Right hindlimb (tissue), 1 donor: ENCODE data around the gene GPR35.
A peak's percentile ranks its signal among the peaks of the same experiment; 100 is the strongest.

Experiments used
- DNase-seq: peaks from one replicate; pipeline ENCODE4 v3.0.0-alpha.2; 2018

The GPR35 gene

DNA sequence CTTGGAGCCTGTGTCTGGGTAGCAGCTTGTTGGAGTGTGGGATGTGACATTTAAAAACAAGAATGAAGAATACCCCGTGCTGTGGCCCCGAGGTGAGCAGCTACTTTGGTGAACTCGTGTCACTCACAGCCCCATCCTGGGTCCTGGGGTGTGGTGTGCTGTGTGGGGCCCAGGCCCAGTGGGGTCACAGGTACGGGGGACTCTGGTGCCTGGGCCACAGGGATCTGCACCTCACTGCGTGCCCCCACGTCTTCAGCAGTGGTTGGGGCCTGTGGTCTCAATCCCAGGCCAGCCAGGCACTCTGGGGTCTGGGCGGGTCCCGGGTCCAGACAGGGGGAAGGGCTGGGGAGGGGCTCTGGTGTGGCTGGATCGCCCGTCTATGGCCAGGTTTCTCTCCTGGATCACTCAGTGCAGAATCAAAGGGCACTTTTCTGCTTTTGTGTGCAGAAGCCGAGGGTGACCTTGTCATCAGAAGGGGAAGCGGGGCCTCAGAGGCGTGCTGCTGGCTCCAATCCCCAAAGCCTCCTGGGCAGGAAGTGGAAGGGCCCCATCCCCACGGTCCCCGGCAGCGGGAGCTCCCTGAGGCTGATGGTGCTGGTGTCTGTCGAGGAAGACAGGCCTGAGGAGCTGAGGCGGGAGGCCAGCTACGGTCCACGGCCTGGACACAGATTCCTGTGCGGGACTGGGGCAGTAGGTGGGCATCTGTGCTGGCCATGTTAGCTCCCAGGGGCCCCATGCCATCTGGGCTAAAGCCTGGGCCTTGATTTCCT lies 1.4 kb downstream of the GPR35 start:
- DNase-seq = no peak

DNA sequence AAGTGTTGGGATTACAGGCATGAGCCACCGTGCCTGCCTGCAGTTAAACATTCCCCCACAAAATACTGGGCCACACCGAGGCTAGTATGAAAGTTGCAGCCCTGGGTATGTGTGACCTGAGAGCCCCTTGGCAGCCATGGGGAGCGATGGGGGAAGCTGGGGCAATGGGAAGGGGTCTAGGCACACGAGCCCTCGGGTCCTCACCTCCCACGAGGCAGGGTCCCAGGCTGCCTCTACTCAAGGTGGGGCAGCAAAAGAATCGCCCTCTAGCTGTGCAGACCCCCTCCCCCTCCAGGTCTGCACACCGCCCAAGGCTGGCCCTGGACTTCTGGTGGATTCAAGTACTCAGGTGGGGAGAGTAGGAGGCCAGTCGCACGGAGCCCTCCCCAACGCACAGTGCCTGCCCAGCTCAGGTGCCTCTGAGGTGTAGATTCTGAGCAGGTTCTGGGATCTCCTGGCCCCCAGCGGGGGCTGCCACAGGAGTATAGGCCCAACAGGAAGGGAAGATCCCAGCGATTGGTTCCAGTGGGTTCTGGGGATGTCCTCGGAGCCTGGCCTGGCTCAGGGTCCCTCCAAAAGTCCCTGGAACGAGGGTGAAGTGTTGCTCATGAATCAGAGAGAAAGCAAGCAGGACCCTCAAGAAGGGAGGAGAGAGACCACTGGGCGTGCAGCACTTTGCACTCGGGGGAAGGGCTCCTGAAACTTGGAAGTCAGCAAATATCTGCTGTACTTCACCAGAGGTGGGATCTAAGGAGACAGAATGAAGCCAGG lies 2.6 kb downstream of the GPR35 start:
- DNase-seq = no peak

DNA sequence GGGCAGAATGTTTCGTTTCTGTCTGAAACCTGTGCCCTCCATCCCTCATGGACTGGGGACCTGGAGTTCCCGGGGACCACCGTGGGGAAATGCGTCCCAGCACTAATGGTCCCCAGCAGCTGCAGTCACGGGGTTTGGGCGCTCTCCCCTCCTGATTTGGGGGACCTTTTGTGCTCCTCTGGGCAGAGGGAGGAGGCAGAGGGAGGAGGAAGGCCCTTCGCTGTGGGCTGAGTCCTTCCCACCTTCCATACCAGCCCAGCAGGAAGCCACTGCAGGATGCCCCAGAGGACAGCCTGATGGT lies 3.2 kb downstream of the GPR35 start:
- DNase-seq = no peak

DNA sequence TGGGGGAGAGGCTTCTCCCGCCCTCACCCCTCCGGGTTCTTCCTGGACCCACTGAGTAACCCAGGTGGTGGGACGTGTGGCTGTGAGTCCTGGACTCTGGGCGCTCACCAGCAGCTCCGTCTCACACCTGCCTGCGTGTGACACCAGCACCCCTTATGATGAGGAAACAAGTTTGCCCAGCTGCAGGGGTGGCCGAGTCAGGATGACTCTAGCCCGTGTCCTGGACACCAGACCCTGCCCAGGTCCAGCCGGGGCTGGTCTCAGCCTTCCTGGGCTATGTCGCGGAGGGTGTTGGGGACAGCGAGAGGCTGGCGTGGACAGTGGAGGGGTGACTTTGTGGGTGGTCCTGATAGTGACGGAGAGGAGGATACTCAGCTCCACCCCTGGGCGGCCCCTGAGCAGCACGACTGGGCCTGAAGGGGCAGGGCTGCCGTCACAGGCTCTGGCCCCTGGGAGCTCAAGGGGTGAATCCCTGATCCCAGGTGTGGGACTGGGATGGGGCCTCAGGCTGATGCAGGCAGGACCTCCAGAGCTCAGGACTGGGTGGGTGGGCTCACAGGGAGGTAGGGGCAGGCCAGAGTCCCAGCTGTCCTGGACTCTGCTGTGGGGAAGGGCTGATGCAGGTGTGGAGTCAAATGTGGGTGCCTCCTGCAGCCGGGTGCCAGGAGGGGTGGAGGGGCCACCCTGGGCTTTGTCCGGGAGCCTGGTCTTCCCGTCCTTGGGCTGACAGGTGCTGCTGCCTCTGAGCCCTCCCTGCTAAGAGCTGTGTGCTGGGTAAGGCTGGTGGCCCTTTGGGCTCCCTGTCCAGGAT lies 3.7 kb downstream of the GPR35 start:
- no peak for DNase-seq

DNA sequence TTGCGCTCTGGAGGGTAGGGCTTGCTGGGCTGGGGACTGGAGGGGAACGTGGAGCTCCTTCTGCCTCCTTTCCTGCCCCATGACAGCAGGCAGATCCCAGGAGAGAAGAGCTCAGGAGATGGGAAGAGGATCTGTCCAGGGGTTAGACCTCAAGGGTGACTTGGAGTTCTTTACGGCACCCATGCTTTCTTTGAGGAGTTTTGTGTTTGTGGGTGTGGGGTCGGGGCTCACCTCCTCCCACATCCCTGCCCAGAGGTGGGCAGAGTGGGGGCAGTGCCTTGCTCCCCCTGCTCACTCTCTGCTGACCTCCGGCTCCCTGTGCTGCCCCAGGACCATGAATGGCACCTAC lies 4.3 kb downstream of the GPR35 start:
- DNase-seq = no peak

DNA sequence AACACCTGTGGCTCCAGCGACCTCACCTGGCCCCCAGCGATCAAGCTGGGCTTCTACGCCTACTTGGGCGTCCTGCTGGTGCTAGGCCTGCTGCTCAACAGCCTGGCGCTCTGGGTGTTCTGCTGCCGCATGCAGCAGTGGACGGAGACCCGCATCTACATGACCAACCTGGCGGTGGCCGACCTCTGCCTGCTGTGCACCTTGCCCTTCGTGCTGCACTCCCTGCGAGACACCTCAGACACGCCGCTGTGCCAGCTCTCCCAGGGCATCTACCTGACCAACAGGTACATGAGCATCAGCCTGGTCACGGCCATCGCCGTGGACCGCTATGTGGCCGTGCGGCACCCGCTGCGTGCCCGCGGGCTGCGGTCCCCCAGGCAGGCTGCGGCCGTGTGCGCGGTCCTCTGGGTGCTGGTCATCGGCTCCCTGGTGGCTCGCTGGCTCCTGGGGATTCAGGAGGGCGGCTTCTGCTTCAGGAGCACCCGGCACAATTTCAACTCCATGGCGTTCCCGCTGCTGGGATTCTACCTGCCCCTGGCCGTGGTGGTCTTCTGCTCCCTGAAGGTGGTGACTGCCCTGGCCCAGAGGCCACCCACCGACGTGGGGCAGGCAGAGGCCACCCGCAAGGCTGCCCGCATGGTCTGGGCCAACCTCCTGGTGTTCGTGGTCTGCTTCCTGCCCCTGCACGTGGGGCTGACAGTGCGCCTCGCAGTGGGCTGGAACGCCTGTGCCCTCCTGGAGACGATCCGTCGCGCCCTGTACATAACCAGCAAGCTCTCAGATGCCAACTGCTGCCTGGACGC lies 4.9 kb downstream of the GPR35 start:
- DNase-seq = no peak

DNA sequence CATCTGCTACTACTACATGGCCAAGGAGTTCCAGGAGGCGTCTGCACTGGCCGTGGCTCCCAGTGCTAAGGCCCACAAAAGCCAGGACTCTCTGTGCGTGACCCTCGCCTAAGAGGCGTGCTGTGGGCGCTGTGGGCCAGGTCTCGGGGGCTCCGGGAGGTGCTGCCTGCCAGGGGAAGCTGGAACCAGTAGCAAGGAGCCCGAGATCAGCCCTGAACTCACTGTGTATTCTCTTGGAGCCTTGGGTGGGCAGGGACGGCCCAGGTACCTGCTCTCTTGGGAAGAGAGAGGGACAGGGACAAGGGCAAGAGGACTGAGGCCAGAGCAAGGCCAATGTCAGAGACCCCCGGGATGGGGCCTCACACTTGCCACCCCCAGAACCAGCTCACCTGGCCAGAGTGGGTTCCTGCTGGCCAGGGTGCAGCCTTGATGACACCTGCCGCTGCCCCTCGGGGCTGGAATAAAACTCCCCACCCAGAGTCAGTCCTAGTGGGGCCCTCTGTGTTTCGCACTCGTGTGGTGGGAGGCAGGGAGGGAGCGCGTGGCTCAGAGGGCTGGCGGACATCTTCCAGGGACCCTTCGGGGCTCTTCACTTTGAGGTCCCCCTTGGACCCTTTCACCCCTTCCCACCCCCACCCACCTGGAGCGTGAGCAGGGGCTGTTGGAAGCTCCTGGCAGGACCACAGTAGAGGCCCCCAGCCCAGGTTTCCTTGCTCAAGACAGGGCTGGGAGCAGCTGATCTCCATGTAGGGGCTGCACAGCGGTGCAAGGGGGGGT lies 5.7 kb downstream of the GPR35 start:
- DNase-seq = no peak

DNA sequence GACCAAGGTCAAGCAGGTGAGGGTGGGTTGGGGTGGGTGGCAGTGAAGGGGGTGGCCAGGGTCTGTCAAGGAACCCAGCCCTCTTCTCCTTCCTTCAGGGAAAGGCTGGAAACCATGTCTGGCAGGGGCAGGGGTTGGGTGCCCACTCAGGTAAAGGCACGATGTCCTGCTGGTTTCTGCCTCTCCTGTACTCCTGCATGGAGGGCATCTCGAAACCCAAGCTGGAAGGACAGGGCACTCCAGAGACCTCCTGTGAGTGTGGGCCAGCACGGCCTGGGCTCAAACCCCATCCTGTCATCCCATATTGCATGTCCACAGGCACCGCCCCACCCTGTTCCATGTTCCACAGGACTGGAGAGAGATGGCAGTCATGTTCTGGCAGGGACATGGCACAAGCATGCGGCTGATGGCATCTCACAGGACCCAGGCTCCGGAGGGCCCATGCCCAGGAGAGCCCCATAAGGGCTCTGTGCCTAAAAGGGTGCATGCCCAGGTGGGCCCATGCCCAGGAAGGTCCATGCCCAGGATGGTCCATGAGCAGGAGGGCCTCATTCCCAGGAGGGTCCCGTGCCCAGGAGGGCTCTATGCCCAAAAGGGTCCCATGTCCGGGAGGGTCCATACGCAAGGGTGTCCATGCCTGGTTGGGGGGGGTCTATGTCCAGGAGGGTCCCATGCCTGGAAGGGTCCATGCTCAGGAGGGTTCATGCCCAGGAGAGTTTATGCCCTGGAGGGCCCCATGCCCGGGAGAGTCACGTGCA lies 6.4 kb downstream of the GPR35 start:
- DNase-seq = no peak

DNA sequence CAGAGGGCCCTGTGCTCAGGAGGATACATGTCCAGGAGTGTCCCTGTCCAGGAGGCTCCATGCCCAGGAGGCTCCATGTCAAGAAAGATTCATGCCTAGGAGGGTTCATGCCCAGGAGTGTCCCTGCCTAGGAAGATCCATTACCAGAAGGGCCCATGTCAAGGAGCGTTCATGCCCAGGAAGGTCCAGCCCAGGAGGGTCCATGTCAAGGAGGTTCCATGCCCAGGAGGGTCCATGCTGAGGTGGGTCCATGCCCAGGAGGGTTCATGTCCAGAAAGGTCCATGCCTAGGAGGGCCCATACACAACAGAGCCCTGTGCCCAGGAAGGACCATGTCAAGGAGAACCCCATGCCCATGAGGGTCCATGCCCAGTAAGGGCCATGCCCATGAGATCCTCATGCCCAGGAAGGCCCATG lies 7.0 kb downstream of the GPR35 start:
- DNase-seq = no peak

DNA sequence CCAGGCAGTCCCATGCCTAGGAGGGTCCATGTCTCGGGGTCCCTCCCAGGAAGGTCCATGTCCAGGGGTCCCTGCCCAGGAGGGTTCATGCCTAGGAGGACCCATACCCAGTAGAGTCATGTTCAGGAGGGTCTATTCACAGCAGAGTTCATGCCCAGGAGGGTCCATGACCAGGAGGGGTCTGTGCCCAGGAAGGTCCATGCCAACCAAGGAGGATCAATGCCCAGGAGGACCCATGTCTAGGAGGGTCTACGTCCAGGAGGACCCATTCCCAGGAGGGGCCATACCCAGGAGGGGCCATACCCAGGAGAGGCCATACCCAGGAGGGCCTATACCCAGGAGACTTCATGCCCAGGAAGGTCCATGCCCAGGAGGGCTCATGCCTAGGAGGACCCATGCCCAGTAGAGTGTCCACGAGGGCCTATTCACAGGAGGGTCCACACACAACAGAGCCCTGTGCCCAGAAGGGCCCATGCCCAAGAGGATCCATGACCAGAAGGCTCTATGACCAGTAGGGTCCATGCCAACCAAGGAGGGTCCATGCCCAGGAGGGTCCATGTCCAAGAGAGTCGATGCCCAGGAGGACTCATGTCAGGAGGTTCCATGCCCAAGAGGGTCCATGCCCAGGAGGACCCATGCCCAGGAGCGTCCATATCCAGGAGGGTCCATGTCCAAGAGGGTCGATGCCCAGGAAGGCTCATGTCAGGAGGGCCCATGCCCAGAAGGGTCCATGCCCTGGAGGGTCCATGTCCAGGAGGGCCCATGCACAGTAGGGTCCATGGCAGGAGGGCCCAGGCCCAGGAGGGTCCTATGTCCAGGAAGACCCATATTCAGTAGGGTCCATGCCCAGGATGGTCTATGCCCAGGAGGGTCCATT lies 10.1 kb downstream of the GPR35 start:
- no peak for DNase-seq

DNA sequence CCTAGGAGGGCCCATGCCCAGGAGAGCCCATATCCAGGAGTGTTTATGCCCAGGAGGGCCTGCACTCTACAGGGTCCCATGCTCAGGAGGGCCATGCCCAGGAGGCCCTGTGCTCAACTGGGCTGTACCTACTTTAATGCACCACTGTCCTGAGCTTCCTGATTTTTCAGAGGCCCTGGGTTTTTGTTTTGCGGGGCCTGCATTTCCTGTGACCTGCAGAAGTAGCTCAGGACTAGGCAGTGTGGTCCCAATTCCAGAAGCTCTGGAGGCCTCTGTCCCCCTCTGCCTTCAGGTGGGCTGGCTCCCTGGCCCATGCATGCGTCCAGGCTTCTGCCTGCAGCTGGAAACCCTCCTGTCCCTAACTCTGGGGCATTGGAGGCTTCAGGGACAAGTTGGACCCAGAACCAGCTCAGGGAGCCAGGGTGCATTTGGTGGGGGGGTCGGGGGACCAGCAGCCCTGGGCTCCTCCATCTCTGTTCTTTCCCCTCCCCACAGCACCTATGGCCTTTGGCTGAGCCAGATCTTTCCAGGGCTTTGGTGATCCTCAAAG lies 10.8 kb downstream of the GPR35 start:
- DNase-seq = no peak

DNA sequence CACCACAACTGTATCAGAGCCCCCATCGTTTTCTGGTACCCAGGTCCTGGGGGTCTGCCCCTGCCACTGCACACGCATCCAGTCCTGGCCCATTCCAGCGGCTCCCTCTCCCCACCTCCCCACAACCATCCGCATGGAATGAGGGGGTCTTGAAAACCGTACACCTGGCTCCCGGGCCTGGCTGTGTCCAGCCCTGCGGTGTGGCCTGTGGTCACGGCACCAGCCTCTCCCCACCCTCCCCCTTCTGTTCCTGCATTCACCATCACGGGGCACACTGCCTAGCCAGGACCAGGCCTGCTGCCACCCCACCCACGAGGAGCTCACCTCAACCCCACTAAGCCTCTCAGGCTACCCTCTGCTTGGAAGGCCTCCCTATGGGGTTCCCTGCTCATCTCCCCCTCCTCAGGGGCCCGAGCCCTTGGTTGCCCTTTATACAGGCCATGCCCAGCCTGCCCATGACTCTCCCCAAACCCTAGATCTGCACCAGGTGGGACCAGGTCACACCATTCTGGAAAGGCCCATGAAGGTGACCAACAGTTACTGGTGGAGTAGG lies 11.4 kb downstream of the GPR35 start:
- DNase-seq = no peak

DNA sequence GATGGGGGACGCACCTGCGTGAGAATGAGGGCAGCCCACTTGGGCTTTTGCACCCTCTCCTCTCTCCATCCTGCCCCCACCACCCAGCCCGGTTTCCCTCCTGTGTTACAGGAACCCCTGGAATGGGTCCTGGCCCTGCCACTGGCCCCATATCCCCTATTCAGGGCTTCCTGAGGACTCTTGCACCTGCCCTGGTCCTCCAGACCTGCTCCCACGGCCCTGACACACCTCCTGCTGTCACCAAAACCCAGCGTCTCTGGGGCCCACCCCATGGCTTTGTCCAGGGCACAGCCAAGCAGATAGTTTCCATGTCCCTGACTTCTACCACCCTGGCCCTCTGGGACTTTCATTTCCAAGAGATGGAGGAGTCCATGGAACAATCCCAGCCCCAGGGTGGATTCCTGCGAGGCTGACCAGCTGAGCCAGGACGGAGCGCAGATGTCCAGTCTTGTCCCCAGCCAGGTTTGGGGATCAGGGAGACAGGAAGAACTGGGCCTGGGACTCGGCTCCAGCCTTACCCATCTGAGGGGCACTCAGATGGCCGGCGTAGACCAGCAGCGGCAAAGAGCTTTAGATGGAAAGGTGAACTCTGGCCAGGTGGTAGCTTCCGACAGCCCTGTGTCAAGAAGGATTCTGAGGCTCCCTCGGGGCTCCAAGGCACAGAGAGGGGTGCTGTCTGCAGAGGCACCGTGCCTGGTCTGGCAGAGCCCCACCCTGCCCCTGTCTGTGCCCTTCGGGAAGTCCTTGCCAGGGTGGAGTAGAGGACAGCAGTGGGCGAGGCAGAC lies 12.0 kb downstream of the GPR35 start:
- no peak for DNase-seq

DNA sequence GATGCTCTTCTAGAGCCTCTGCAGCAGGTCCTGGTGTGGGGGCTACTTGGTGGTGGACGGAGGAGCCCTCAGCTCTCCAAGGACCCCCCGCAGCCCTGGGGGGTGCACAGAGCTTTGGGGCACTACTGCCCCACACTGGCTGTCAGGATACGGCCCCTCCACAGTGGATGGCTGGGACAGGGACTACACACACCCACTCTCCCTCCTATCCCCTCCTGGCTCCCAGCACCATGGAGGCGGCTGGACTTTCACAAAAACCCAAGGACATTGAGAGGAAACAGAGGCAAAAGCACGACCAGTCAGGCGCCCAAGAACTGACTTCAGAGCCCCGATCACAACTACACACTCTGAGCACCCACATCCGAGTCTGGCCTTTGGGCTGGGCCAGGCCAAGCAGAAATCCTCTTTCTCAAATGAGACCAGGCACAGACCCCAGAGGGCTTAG lies 12.6 kb downstream of the GPR35 start:
- no peak for DNase-seq

DNA sequence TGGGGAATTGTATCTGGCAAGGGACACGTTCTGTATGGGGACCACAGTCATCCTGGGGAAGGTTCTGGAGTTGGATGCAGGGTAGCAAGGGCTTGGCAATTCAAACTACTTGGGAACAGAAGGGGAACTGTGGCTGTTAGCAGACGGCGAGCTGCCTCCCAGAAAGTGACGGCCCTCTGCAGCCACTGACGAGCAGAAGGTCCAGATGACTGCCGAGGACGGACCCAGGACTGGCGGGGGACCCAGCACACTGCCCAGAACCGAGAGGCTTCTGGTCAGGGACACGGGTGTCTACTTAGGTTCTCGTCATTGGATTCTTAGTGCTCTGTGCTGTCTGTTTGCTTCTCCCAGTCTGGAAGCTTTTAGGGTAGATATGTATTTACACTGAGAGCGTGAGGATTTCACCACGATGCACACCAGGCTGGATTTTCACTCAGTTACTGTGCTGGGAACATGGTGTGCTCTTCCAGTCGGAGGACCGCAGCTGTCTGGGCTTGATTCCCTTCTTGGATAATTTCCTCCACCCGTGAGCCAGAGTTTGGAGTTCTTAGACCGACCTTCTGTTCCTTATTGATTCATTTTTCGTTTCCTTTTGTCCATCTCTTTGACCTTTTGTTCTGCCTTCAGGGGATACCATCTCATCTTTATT lies 13.4 kb downstream of the GPR35 start:
- peak; percentile 73 for DNase-seq

DNA sequence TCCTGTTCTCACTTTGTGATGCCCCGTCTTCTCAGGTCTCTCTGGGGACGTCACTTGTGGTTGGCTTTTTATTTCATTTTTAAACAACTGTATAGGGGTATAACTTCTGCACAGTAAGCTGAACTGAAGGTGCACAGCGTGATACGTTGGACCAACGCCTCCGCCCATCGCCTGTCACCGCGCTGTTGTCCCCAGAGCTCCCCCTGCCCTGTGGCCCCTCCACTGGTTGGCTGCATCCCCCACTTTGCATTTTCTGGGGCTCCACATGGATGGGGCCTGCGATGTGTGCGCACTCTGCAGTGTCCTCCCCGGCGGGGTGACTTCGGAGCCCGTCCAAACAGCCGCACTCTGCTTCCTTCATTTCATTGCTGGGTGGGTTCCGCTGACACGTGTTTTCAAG lies 14.3 kb downstream of the GPR35 start:
- no peak for DNase-seq

DNA sequence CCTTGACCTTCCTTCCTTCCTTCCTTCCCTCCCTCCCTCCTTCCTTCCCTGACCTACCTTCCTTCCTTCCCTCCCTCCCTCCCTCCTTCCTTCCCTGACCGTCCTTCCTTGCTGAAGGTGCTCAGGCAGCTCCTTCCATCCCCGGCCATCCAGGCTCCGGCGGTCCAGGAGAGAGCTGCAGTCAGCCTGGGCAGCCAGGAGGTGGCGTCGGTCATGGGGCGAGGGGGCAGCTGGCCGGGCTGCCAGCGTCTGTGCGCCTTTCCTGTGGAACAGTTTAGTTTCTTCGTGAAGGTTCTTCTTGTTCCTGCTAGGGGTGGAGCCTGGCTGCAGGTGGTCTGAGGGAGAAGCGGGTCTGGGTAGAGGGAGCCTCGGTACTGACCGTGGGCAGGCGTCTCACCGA lies 15.7 kb downstream of the GPR35 start:
- no peak for DNase-seq

DNA sequence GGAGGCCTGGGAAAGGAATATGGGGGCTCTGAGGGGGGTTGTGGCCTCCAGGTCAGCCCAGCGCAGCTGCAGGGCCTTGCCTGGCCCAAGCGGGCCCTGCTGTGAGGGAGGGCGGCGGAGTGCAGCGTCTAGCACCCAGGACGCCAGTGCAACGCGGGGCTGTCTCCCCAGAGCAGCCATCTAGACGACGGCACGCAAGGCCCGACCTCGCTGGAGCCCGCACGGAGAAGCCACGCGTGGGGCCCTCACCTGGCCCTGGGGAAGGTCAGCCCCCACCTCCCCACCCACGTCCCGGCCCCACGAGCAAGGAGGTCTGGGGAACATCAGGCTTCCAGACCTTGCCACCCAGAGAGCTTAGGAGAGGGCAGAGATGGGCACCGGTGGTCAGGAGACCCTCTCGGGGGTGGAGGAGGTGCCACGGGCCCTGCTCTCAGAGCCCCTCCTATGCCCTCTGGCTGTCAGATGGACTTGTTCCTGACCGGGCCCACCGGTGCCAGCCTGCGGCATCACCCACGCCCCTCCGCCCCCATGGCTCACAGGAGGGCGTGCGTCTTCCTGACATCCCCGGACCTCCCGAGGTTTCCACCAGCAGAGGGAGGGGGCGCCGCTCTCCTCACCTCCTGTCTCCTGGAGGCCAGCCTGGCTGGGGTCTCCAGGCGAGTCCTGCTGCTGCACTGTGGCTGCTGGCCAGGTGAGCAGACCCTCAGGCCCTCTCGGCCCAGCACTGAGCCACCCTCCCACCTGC lies 17.0 kb downstream of the GPR35 start:
- no peak for DNase-seq
